Urinary bladder (tissue), 2 donors: ENCODE data around the gene PCSK1N. TPM values are rescaled to one million over a fixed set of nuclear protein-coding genes. Genes with fewer than 3 reads are reported as not detected.

Experiments
- polyA plus RNA-seq: library from polyadenylated mRNA; stranded (reverse); fragments of 200-250 nt; gene quantifications from one replicate; pipeline ENCODE4 v1.2.3, GENCODE V29; 2013
- total RNA-seq: library from RNA; depleted of rRNA; stranded (reverse); fragments of >200 nt; gene quantifications from one replicate; pipeline ENCODE4 v1.2.3, GENCODE V29; 2014
- donor health status: healthy.

PCSK1N gene
- total and polyA plus RNA-seq, 2 donors: 1.1 to 6.9 TPM

Other genes starting within 250 kb of the PCSK1N start
- 55.0 TPM for gene WDR13, start 238.1 kb downstream of the PCSK1N start, total RNA-seq
- 134 TPM for gene WDR13, start 238.1 kb downstream of the PCSK1N start, polyA plus RNA-seq
- 1.0 TPM for gene WAS, start 151.8 kb downstream of the PCSK1N start, total RNA-seq
- gene WAS, start 151.8 kb downstream of the PCSK1N start, polyA plus RNA-seq: 6.1 TPM
- gene SUV39H1, start 138.9 kb downstream of the PCSK1N start, total RNA-seq: 2.8 TPM
- gene SUV39H1, start 138.9 kb downstream of the PCSK1N start, polyA plus RNA-seq: 6.0 TPM
- gene GLOD5, start 73.9 kb downstream of the PCSK1N start, total RNA-seq: not detected
- gene GLOD5, start 73.9 kb downstream of the PCSK1N start, polyA plus RNA-seq: not detected
- not detected for gene GATA1, start 49.0 kb downstream of the PCSK1N start, total RNA-seq
- gene GATA1, start 49.0 kb downstream of the PCSK1N start, polyA plus RNA-seq: 0.34 TPM
- 63.8 TPM for gene HDAC6, start 33.5 kb downstream of the PCSK1N start, total RNA-seq
- gene HDAC6, start 33.5 kb downstream of the PCSK1N start, polyA plus RNA-seq: 42.0 TPM
- not detected for gene ERAS, start 9.1 kb downstream of the PCSK1N start, total RNA-seq
- 0.10 TPM for gene ERAS, start 9.1 kb downstream of the PCSK1N start, polyA plus RNA-seq
- gene TIMM17B, start 62.2 kb upstream of the PCSK1N start, total RNA-seq: 15.0 TPM
- 54.4 TPM for gene TIMM17B, start 62.2 kb upstream of the PCSK1N start, polyA plus RNA-seq
- gene PQBP1, start 62.3 kb upstream of the PCSK1N start, total RNA-seq: 13.9 TPM
- gene PQBP1, start 62.3 kb upstream of the PCSK1N start, polyA plus RNA-seq: 102 TPM
- gene SLC35A2, start 76.0 kb upstream of the PCSK1N start, total RNA-seq: 10.5 TPM
- gene SLC35A2, start 76.0 kb upstream of the PCSK1N start, polyA plus RNA-seq: 18.9 TPM
- gene PIM2, start 83.4 kb upstream of the PCSK1N start, total RNA-seq: 4.0 TPM
- gene PIM2, start 83.4 kb upstream of the PCSK1N start, polyA plus RNA-seq: 8.4 TPM
- 21.3 TPM for gene OTUD5, start 122.0 kb upstream of the PCSK1N start, total RNA-seq
- gene OTUD5, start 122.0 kb upstream of the PCSK1N start, polyA plus RNA-seq: 48.9 TPM
- gene KCND1, start 136.2 kb upstream of the PCSK1N start, total RNA-seq: 2.4 TPM
- 3.3 TPM for gene KCND1, start 136.2 kb upstream of the PCSK1N start, polyA plus RNA-seq
- 16.1 TPM for gene GRIPAP1, start 166.7 kb upstream of the PCSK1N start, total RNA-seq
- 27.9 TPM for gene GRIPAP1, start 166.7 kb upstream of the PCSK1N start, polyA plus RNA-seq
- 11.7 TPM for gene TFE3, start 207.7 kb upstream of the PCSK1N start, total RNA-seq
- gene TFE3, start 207.7 kb upstream of the PCSK1N start, polyA plus RNA-seq: 63.5 TPM
- 2.7 TPM for gene CCDC120, start 223.4 kb upstream of the PCSK1N start, total RNA-seq
- 4.5 TPM for gene CCDC120, start 223.4 kb upstream of the PCSK1N start, polyA plus RNA-seq
- gene PRAF2, start 238.4 kb upstream of the PCSK1N start, total RNA-seq: 4.3 TPM
- 44.0 TPM for gene PRAF2, start 238.4 kb upstream of the PCSK1N start, polyA plus RNA-seq
- gene WDR45, start 244.3 kb upstream of the PCSK1N start, total RNA-seq: 36.3 TPM
- 77.5 TPM for gene WDR45, start 244.3 kb upstream of the PCSK1N start, polyA plus RNA-seq